OCI-LY3 (cell line): Measurements from ENCODE around the gene B3GALT6.

Source experiments
- H2AFZ ChIP-seq: fragments of 200-600, 300-600 bp; shearing (Covaris generic); 2 replicates; pipeline ENCODE4 v1.6.0; 2014; ENCODE audit warnings: antibody characterized with exemption, low read depth, low read length
- H3K27ac ChIP-seq: fragments of 200-600, 300-600 bp; sonication (generic); 2 replicates; pipeline ENCODE4 v1.5.1; 2014; ENCODE audit warnings: mild to moderate bottlenecking, low read length, moderate library complexity, mixed read lengths
- H3K27me3 ChIP-seq: fragments of 200-600, 300-600 bp; sonication (generic); 2 replicates; pipeline ENCODE4 v1.6.1; 2014; ENCODE audit warnings: low read depth, low read length, mixed read lengths
- H3K36me3 ChIP-seq: fragments of 200-600, 300-600 bp; sonication (generic); replicated peaks from 2 replicates; pipeline ENCODE3; 2014; ENCODE audit warnings: low read depth, low read length, mixed read lengths
- H3K4me1 ChIP-seq: fragments of 300-600, 200-600 bp; sonication (generic); 2 replicates; pipeline ENCODE4 v1.6.1; 2014; ENCODE audit warnings: low read length, mixed read lengths
- H3K4me2 ChIP-seq: fragments of 200-600, 300-600 bp; sonication (generic); 2 replicates; pipeline ENCODE4 v1.6.1; 2014; ENCODE audit warnings: low read length, mixed read lengths
- H3K4me3 ChIP-seq: fragments of 300-600, 200-600 bp; sonication (generic); 2 replicates; pipeline ENCODE4 v1.5.1; 2014; ENCODE audit warnings: antibody characterized with exemption, mild to moderate bottlenecking, low read length, moderate library complexity
- H3K79me2 ChIP-seq: fragments of 300-600, 200-600 bp; shearing (Covaris generic); 2 replicates; pipeline ENCODE4 v1.6.1; 2014; ENCODE audit warnings: mild to moderate bottlenecking, low read length, mixed read lengths
- H3K9ac ChIP-seq: fragments of 300-600, 200-600 bp; shearing (Covaris generic); 2 replicates; pipeline ENCODE4 v1.6.0; 2014; ENCODE audit warnings: mild to moderate bottlenecking, low read length, moderate library complexity
- H3K9me3 ChIP-seq: fragments of 200-600, 300-600 bp; shearing (Covaris generic); 2 replicates; pipeline ENCODE4 v1.6.1; 2014; ENCODE audit warnings: low read length, mixed read lengths; ENCODE audit not compliant: insufficient read depth
- H4K20me1 ChIP-seq: fragments of 200-600, 300-600 bp; sonication (generic); 2 replicates; pipeline ENCODE4 v1.6.1; 2016; ENCODE audit warnings: low read length, mixed read lengths; ENCODE audit not compliant: insufficient read depth
- EZH2phosphoT487 ChIP-seq: fragments of 200-600 bp; shearing (Covaris generic); IDR thresholded peaks from 2 replicates; pipeline ENCODE4 v1.6.1; 2018; ENCODE audit warnings: antibody characterized with exemption, mixed run types, low read depth
- TF ChIP-seq, protein P1 (sequence below): fragments of 200-600, 300-600 bp; sonication (generic); IDR thresholded peaks from 2 replicates; pipeline ENCODE4 v1.5.1; 2014; ENCODE audit warnings: antibody characterized with exemption, low read length, low read depth

The B3GALT6 gene

GRCh38 chr1:1239614-1240347, 7.7 kb downstream of the B3GALT6 start:
- TF ChIP-seq, protein P1, sequence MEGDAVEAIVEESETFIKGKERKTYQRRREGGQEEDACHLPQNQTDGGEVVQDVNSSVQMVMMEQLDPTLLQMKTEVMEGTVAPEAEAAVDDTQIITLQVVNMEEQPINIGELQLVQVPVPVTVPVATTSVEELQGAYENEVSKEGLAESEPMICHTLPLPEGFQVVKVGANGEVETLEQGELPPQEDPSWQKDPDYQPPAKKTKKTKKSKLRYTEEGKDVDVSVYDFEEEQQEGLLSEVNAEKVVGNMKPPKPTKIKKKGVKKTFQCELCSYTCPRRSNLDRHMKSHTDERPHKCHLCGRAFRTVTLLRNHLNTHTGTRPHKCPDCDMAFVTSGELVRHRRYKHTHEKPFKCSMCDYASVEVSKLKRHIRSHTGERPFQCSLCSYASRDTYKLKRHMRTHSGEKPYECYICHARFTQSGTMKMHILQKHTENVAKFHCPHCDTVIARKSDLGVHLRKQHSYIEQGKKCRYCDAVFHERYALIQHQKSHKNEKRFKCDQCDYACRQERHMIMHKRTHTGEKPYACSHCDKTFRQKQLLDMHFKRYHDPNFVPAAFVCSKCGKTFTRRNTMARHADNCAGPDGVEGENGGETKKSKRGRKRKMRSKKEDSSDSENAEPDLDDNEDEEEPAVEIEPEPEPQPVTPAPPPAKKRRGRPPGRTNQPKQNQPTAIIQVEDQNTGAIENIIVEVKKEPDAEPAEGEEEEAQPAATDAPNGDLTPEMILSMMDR, result no peak
- TF ChIP-seq EZH2phosphoT487, result no peak
- H2AFZ ChIP-seq, result no peak overlapping the region
- no peak overlapping the region for H3K27ac ChIP-seq
- H3K27me3 ChIP-seq, result 0 out of 2 replicates have a peak, but pooled peaks cover 3% of the 10 kb centered on the region
- no peak overlapping the region for H3K4me3 ChIP-seq
- H4K20me1 ChIP-seq, result no peaks in the 10 kb centered on the region
- H3K9me3 ChIP-seq, result no peaks in the 10 kb centered on the region
- H3K36me3 ChIP-seq, result peaks cover under 1% of the 10 kb centered on the region
- H3K4me1 ChIP-seq, result no peaks in the 10 kb centered on the region
- H3K79me2 ChIP-seq, result no peaks in the 10 kb centered on the region
- H3K9ac ChIP-seq, result no peak overlapping the region
- H3K4me2 ChIP-seq, result no peak overlapping the region

- TF ChIP-seq, protein P1, result no peak
- TF ChIP-seq EZH2phosphoT487, result no peak
- H3K9me3 ChIP-seq, result no peaks in the 10 kb centered on the region
- no peak overlapping the region for H2AFZ ChIP-seq
- H3K36me3 ChIP-seq, result no peaks in the 10 kb centered on the region
- no peak overlapping the region for H3K9ac ChIP-seq
- H3K27me3 ChIP-seq, result 0 out of 2 replicates have a peak, but pooled peaks cover 3% of the 10 kb centered on the region
- H3K4me3 ChIP-seq, result no peak overlapping the region
- H3K4me2 ChIP-seq, result no peak overlapping the region
- H4K20me1 ChIP-seq, result no peaks in the 10 kb centered on the region
- H3K4me1 ChIP-seq, result no peaks in the 10 kb centered on the region
- H3K79me2 ChIP-seq, result no peaks in the 10 kb centered on the region
- no peak overlapping the region for H3K27ac ChIP-seq
These were observed 8.3 kb downstream of the B3GALT6 start for GRCh38 chr1:1240348-1240732.

GRCh38 chr1:1240822-1241587, 9.0 kb downstream of the B3GALT6 start:
- no peak overlapping the region for H2AFZ ChIP-seq
- no peaks in the 10 kb centered on the region for H3K36me3 ChIP-seq
- H3K9ac ChIP-seq, result no peak overlapping the region
- H3K4me2 ChIP-seq, result no peak overlapping the region
- no peaks in the 10 kb centered on the region for H3K79me2 ChIP-seq
- H4K20me1 ChIP-seq, result no peaks in the 10 kb centered on the region
- TF ChIP-seq, protein P1, result no peak
- TF ChIP-seq EZH2phosphoT487, result no peak
- H3K4me3 ChIP-seq, result no peak overlapping the region
- H3K27ac ChIP-seq, result no peak overlapping the region
- H3K4me1 ChIP-seq, result no peaks in the 10 kb centered on the region
- H3K9me3 ChIP-seq, result no peaks in the 10 kb centered on the region
- H3K27me3 ChIP-seq, result 0 out of 2 replicates have a peak, but pooled peaks cover 3% of the 10 kb centered on the region

DNA sequence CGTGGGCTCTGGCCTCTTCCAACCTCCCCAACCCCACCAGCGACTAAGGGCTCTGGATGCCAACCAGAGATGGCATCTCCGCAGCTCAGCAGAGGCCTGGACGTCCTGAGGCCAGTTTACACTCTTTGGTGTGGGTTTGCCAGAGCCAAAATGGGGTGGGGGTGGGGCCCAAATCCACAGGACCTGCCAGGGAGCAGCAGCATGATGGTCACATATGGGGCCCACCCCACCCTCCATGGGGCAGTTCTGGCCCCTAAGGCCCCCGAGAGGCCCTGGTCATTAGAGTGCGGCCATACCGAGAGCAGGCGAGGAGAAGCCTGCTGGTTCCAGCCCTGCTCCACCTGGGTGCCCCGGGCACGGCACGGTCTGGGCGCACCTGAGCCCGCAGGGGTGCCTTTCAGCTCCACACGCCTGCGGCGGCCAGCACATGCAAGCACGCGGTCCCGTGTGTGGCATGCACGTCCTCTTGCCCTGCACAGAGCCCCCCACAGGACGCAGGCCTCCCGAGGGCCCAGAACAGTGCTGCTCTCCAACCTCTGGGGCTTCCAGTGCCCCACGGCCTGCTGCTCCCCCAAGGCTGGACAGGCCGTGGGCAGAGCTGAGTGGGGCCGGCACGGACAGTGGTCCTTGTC, 9.7 kb downstream of the B3GALT6 start:
- no peak overlapping the region for H3K9ac ChIP-seq
- no peaks in the 10 kb centered on the region for H4K20me1 ChIP-seq
- H3K27ac ChIP-seq, result no peak overlapping the region
- H3K79me2 ChIP-seq, result no peaks in the 10 kb centered on the region
- TF ChIP-seq, protein P1, result no peak
- H2AFZ ChIP-seq, result no peak overlapping the region
- H3K36me3 ChIP-seq, result no peaks in the 10 kb centered on the region
- no peak overlapping the region for H3K4me3 ChIP-seq
- no peak overlapping the region for H3K4me2 ChIP-seq
- H3K9me3 ChIP-seq, result no peaks in the 10 kb centered on the region
- 0 out of 2 replicates have a peak, but pooled peaks cover 3% of the 10 kb centered on the region for H3K27me3 ChIP-seq
- no peaks in the 10 kb centered on the region for H3K4me1 ChIP-seq
